ENCODE data around the gene MT3. TPM values are rescaled to one million over a fixed set of nuclear protein-coding genes. Genes with fewer than 3 reads are reported as not detected.

Gene MT3
- total RNA-seq, 4 donors from 2014 or later = 1.2 TPM; not detected in 3

- no peak for TF ChIP-seq POLR2A (IDR thresholded peaks at IDR 0.05)
- TF ChIP-seq, protein P1, sequence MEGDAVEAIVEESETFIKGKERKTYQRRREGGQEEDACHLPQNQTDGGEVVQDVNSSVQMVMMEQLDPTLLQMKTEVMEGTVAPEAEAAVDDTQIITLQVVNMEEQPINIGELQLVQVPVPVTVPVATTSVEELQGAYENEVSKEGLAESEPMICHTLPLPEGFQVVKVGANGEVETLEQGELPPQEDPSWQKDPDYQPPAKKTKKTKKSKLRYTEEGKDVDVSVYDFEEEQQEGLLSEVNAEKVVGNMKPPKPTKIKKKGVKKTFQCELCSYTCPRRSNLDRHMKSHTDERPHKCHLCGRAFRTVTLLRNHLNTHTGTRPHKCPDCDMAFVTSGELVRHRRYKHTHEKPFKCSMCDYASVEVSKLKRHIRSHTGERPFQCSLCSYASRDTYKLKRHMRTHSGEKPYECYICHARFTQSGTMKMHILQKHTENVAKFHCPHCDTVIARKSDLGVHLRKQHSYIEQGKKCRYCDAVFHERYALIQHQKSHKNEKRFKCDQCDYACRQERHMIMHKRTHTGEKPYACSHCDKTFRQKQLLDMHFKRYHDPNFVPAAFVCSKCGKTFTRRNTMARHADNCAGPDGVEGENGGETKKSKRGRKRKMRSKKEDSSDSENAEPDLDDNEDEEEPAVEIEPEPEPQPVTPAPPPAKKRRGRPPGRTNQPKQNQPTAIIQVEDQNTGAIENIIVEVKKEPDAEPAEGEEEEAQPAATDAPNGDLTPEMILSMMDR (IDR thresholded peaks at IDR 0.05) = no peak
- intact Hi-C loops (cut with DNase I; ENCODE audit: low total_unique reads) = no loop called here
- WGBS, 2 donors = 88 to 93% methylated on average over 10 of the region's 10 CpGs
- DNase-seq (ENCODE audit: low spot score in 2 of 2) = no peak
- no peak overlapping the region for H3K4me3 ChIP-seq (ENCODE audit: low read depth, poor library complexity, severe bottlenecking)
Measured at GRCh38 chr16:56631197-56631596, 41.9 kb downstream of the MT3 start.

- peak overlapping the region; percentile 21 for H3K4me3 ChIP-seq (ENCODE audit: low read depth, poor library complexity, severe bottlenecking)
- 46 to 47% methylated on average over 14 of the region's 14 CpGs for WGBS, 2 donors
- TF ChIP-seq, protein P1 (IDR thresholded peaks at IDR 0.05) = no peak
- TF ChIP-seq POLR2A (IDR thresholded peaks at IDR 0.05) = no peak
- intact Hi-C loops (cut with DNase I; ENCODE audit: low total_unique reads) = no loop called here
- DNase-seq (ENCODE audit: low spot score in 2 of 2) = no peak
Measured at GRCh38 chr16:56631832-56632155, 42.5 kb downstream of the MT3 start.

DNA sequence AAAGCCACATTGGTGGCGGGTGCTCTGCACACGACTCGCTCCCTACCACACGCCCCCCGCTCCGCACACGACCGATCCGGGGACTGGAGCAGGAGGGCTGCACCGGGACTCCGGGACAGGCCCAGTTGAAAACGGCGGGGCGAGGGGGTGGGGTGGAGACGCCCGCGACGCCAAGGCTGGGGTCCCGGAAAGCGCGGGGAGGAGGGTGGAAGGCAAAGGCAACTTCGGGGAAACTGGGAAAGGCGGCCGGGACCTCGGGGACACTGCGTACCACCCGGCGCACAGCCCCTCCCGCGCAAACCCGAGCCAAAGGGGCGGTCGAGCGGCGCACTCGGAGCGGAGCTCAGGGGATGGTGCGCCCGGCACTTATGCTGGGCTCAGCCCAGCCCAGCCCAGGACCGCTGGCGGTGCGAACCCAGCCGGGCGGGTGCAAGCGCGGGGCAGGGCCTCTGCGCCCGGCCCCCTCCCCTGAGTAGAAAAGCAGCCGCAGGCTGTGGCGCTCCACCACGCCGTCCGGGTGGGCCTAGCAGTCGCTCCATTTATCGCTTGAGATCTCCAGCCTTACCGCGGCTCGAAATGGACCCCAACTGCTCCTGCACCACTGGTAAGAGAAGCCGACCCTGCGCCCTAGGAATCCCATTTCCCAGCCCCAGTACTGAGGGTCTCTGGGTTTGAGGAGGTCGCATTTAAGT lies 43.0 kb downstream of the MT3 start, which contains the start of gene MT1M:
TSS of gene MT1M (plus strand) at position 504 of the 692 bp plus-strand sequence. CDS start at position 577, 73 bp downstream.
- TF ChIP-seq, protein P1 (IDR thresholded peaks at IDR 0.05) = no peak
- TF ChIP-seq POLR2A (IDR thresholded peaks at IDR 0.05) = no peak
- 5 to 7% methylated on average over 26 to 50 of the region's 61 CpGs for WGBS, 2 donors

DNA sequence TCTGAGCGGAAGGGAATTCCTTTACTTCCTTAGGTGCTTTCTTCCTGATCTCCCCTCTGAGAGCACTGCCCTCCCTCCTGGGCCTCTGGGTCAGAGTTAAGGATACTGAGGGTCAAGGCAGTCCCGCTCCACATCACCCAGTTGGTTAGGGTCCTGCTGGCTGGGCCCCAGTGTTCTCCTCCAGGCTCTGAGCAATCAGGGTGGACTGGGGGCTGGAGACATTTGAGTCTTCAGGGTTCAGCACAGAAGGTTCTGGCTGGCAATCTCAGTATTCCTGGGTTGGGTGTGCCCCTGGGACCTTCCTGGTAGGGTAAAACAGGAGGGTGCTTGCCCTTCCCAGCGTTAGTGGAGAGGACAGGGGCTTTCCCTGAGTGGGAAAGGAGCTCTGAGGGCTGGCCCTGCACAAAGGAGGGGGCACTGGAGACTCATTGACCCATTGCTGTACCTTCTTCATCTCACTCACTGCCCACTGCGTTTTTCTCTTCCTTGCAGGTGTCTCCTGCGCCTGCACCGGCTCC lies 43.6 kb downstream of the MT3 start:
- intact Hi-C loops (cut with DNase I; ENCODE audit: low total_unique reads) = no loop called here
- 26 to 39% methylated on average over 6 of the region's 6 CpGs for WGBS, 2 donors
- peak overlapping the region; percentile 21 for H3K4me3 ChIP-seq (ENCODE audit: low read depth, poor library complexity, severe bottlenecking)
- no peak for TF ChIP-seq POLR2A (IDR thresholded peaks at IDR 0.05)
- no peak for DNase-seq (ENCODE audit: low spot score in 2 of 2)

More for the DNA sequence above, 43.0 kb downstream of the MT3 start, which contains the start of gene MT1M:
- peak within 1 kb of the TSS; percentile 21 for H3K4me3 ChIP-seq (ENCODE audit: low read depth, poor library complexity, severe bottlenecking)
- intact Hi-C loops (cut with DNase I; ENCODE audit: low total_unique reads) = no loop called here
- peak; percentile 46 to 95 for DNase-seq (ENCODE audit: low spot score in 2 of 2)

DNA sequence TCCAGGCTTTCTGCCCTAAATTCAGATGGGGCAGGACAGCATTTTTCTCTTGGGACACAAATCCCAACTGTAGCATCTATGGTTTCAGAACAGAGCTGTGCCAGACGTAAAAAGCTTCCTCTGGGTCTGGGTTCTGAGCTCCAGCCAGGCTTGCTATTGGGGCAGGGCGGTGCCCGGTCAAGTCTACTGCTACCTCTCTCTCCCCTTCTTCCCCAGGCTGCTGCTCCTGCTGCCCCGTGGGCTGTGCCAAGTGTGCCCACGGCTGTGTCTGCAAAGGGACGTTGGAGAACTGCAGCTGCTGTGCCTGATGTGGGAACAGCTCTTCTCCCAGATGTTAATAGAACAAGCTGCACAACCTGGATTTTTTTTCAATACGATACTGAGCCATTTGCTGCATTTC lies 44.2 kb downstream of the MT3 start:
- WGBS, 2 donors = 32 to 54% methylated on average over 7 of the region's 7 CpGs
- no peak overlapping the region for H3K4me3 ChIP-seq (ENCODE audit: low read depth, poor library complexity, severe bottlenecking)
- no peak for DNase-seq (ENCODE audit: low spot score in 2 of 2)
- TF ChIP-seq POLR2A (IDR thresholded peaks at IDR 0.05) = no peak
- TF ChIP-seq, protein P1 (IDR thresholded peaks at IDR 0.05) = no peak
- intact Hi-C loops (cut with DNase I; ENCODE audit: low total_unique reads) = no loop called here

DNA sequence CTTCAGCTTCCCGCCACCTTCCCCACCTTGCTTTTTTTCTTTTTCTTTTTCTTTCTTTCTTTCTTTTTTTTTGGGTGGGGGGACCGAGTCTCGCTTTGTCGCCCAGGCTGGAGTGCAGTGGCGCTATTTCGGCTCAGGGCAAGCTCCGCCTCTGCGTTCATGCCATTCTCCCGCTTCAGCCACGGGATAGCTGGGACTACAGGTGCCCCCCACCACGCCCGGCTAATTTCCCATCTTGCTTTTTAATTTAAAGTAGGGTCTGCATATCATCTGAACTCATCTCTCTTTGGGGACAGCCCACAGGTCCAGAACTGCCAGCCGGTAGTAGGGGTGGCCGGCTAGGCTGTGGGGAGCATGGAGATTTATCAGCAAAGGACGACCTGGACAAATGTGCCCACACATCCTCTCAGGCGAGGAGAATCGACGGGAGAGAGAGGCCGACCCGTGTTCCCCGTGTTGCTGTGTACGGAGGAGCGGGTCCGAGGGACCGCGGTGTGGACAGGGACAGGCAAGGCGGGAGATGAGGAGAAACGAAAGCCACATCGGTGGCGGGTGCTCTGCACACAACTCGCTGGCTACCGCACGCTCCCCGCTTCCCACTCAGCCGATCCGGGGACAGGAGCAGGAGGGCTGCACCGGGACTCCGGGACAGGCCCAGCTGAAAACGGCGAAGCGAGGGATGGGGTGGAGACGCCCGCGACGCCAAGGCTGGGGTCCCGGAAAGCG lies 45.5 kb downstream of the MT3 start:
- H3K4me3 ChIP-seq (ENCODE audit: low read depth, poor library complexity, severe bottlenecking) = no peak overlapping the region
- no peak for DNase-seq (ENCODE audit: low spot score in 2 of 2)
- WGBS, 2 donors = 68 to 79% methylated on average over 40 to 47 of the region's 47 CpGs
- intact Hi-C loops (cut with DNase I; ENCODE audit: low total_unique reads) = no loop called here
- no peak for TF ChIP-seq POLR2A (IDR thresholded peaks at IDR 0.05)
- TF ChIP-seq, protein P1 (IDR thresholded peaks at IDR 0.05) = no peak

Data from lower leg skin (tissue), 4 donors.